CD14-positive monocyte (primary cell): ENCODE measurements around the gene ZDHHC3. TPM values are rescaled to one million over a fixed set of nuclear protein-coding genes. Genes with fewer than 3 reads are reported as not detected.

Experiments used
- DNase-seq, 3 donors: peaks; one replicate each; pipeline ENCODE4 v3.0.0-alpha.2; 2011 to 2022
- H2AFZ ChIP-seq: 2 replicates; pipeline ENCODE4 v1.6.0; 2012; ENCODE audit warnings: mild to moderate bottlenecking, low read depth, low read length, inconsistent platforms; ENCODE audit not compliant: insufficient read depth, poor library complexity, severe bottlenecking
- H3K27ac ChIP-seq, 2 donors: 1 replicate in 1 of 2; 2 replicates in 1 of 2; pipeline ENCODE4 v1.5.1; 2012 to 2013; ENCODE audit warnings: low read length in 2 of 2, control low read depth in 1 of 2, inconsistent platforms in 1 of 2, low read depth in 1 of 2, mild to moderate bottlenecking in 1 of 2
- H3K27me3 ChIP-seq, 2 donors: one replicate each; pipeline versions ENCODE4 v1.6.0 to v1.6.1; 2011 to 2013; ENCODE audit warnings: low read length in 2 of 2; ENCODE audit not compliant: control insufficient read depth in 2 of 2, insufficient read depth in 2 of 2
- H3K36me3 ChIP-seq, 2 donors: replicated peaks in 1 of 2; 1 replicate in 1 of 2; 2 replicates in 1 of 2; pipeline versions ENCODE4 v1.5.1 to v1.6.1; 2012 to 2013; ENCODE audit warnings: low read length in 2 of 2, control low read depth in 1 of 2, inconsistent platforms in 1 of 2, mild to moderate bottlenecking in 1 of 2; ENCODE audit not compliant: insufficient read depth in 2 of 2, control insufficient read depth in 1 of 2
- H3K4me1 ChIP-seq, 2 donors: 1 replicate in 1 of 2; 2 replicates in 1 of 2; pipeline versions ENCODE4 v1.5.1 to v1.6.1; 2012 to 2013; ENCODE audit warnings: low read length in 2 of 2, control low read depth in 1 of 2, inconsistent platforms in 1 of 2, mild to moderate bottlenecking in 1 of 2, moderate library complexity in 1 of 2; ENCODE audit not compliant: insufficient read depth in 2 of 2, control insufficient read depth in 1 of 2
- H3K4me2 ChIP-seq: replicated peaks from 2 replicates; pipeline ENCODE3; 2012; ENCODE audit warnings: low read length, moderate library complexity, mild to moderate bottlenecking; ENCODE audit not compliant: poor library complexity, severe bottlenecking; ENCODE audit errors: extremely low read depth
- H3K4me3 ChIP-seq, 3 experiments: fragments of 200-600 bp in 1 of 3; sonication (generic) in 1 of 3; replicated peaks in 1 of 3; 1 replicate in 2 of 3; 2 replicates in 1 of 3; pipeline ENCODE4 v1.5.1; 2011 to 2013; ENCODE audit warnings: low read length in 3 of 3, mild to moderate bottlenecking in 3 of 3, control low read depth in 2 of 3, low read depth in 2 of 3, inconsistent platforms in 1 of 3, moderate library complexity in 1 of 3
- H3K79me2 ChIP-seq: 2 replicates; pipeline ENCODE4 v1.6.0; 2012; ENCODE audit warnings: mild to moderate bottlenecking, control low read depth, inconsistent platforms, low read length, moderate library complexity; ENCODE audit not compliant: insufficient read depth
- H3K9ac ChIP-seq: 2 replicates; pipeline ENCODE4 v1.6.0; 2017; ENCODE audit warnings: low read length, mild to moderate bottlenecking; ENCODE audit not compliant: insufficient read depth, poor library complexity, severe bottlenecking
- H3K9me3 ChIP-seq, 2 donors: replicated peaks in 1 of 2; 1 replicate in 1 of 2; 2 replicates in 1 of 2; pipeline versions ENCODE4 v1.5.1 to v1.6.1; 2012 to 2013; ENCODE audit warnings: low read length in 2 of 2, control low read depth in 1 of 2; ENCODE audit not compliant: control insufficient read depth in 1 of 2, insufficient read depth in 1 of 2
- H4K20me1 ChIP-seq: 2 replicates; pipeline ENCODE4 v1.6.0; 2012; ENCODE audit warnings: mild to moderate bottlenecking, low read length, control low read depth, moderate library complexity; ENCODE audit not compliant: insufficient read depth
- H3K27ac Mint-ChIP-seq, 7 donors: one replicate each; pipeline ENCODE4 v1.8.0; 2020; ENCODE audit warnings: mild to moderate bottlenecking in 7 of 7, mixed read lengths in 7 of 7, moderate library complexity in 6 of 7, inconsistent platforms in 2 of 7
- H3K27me3 Mint-ChIP-seq, 3 donors: one replicate each; pipeline ENCODE4 v1.8.0; 2021 to 2022; ENCODE audit warnings: low read depth in 3 of 3, mild to moderate bottlenecking in 3 of 3, mixed read lengths in 3 of 3, moderate library complexity in 3 of 3, inconsistent platforms in 1 of 3
- H3K36me3 Mint-ChIP-seq, 2 donors: one replicate each; pipeline ENCODE4 v1.8.0; 2020; ENCODE audit warnings: mixed read lengths in 2 of 2, inconsistent platforms in 1 of 2, mild to moderate bottlenecking in 1 of 2
- H3K4me1 Mint-ChIP-seq: one replicate; pipeline ENCODE4 v1.8.0; 2020; ENCODE audit warnings: mild to moderate bottlenecking, mixed read lengths
- H3K4me3 Mint-ChIP-seq, 2 donors: one replicate each; pipeline ENCODE4 v1.8.0; 2020; ENCODE audit warnings: mild to moderate bottlenecking in 2 of 2, mixed read lengths in 2 of 2, moderate library complexity in 1 of 2
- H3K9me3 Mint-ChIP-seq, 7 donors: one replicate each; pipeline ENCODE4 v1.8.0; 2020 to 2022; ENCODE audit warnings: mixed read lengths in 7 of 7, mild to moderate bottlenecking in 6 of 7, moderate library complexity in 6 of 7, inconsistent platforms in 2 of 7
- CTCF ChIP-seq: fragments of 200-600 bp; IDR thresholded peaks from one replicate; pipeline ENCODE4 v1.8.0; 2022; ENCODE audit warnings: antibody characterized with exemption, mild to moderate bottlenecking
- WGBS: methylation state at CpG from one replicate; pipeline ENCODE4 v1.1.5; 2013; ENCODE audit warnings: missing lambda C conversion rate; ENCODE audit not compliant: insufficient coverage; 5-methylcytosine and 5-hydroxymethylcytosine counted together
- intact Hi-C, 2 donors: fragments of 100-400 bp; cut with micrococcal nuclease; formaldehyde crosslinking; loops; one replicate each; pipeline versions ENCODE4 v1.15.0 to v1.15.1; 2023
- polyA plus RNA-seq, 3 donors: library from polyadenylated mRNA; depleted of rRNA in 1 of 3; unstranded in 2 of 3; stranded (reverse) in 1 of 3; fragments of 300-500 nt in 2 of 3; fragments of >200 nt in 1 of 3; fragmentation: Illumina TruSeq in 2 of 3; gene quantifications; 1 replicate in 2 of 3; 2 replicates in 1 of 3; pipeline ENCODE4 v1.2.3, GENCODE V29; 2012 to 2021

ZDHHC3 gene
- polyA plus RNA-seq, 3 donors, result 52.1 to 72.6 (median 61.3) TPM

GRCh38 chr3:45002139-45002660, 26.2 kb upstream of the ZDHHC3 start:
- intact Hi-C loops, result no loop called here
- no peaks in the 10 kb centered on the region for H3K4me1 ChIP-seq

DNA sequence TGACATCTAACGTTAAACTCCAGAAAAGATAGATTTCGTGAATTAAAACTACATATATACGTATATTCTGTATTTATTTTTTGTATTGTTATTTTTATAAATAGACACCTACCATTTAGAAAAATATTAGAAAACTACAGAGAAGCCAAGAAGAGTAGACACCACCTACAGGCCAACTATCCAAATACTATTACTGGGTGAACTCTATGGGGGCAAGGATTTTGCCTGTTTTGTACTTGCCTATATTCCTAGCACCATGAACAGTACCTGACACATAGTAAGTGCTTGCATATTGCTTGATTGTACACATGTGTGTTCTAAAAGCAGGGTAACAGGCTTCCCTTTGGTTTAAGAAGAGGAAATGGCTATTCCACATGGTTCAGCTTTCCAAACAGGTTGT, 25.8 kb upstream of the ZDHHC3 start:
- no peaks in the 10 kb centered on the region for H3K27me3 Mint-ChIP-seq
- peaks cover 0 to 3% (median 0%) of the 10 kb centered on the region in 7 donors for H3K9me3 Mint-ChIP-seq
- H3K4me3 ChIP-seq, result no peak overlapping the region
- WGBS, result no CpG with 5 or more reads among the region's 3 CpGs
- H3K27me3 ChIP-seq, result no peaks in the 10 kb centered on the region
- intact Hi-C loops, result no loop called here
- no peaks in the 10 kb centered on the region for H4K20me1 ChIP-seq
- peaks cover 73 to 81% of the 10 kb centered on the region in 2 donors for H3K36me3 Mint-ChIP-seq
- H3K79me2 ChIP-seq, result no peaks in the 10 kb centered on the region
- DNase-seq, result no peak
- no peak overlapping the region for H3K4me3 Mint-ChIP-seq
- no peaks in the 10 kb centered on the region for H3K9me3 ChIP-seq
- no peaks in the 10 kb centered on the region for H3K4me1 ChIP-seq
- peaks cover 72 to 89% of the 10 kb centered on the region in 2 donors for H3K36me3 ChIP-seq
- no peak overlapping the region for H2AFZ ChIP-seq
- no peak overlapping the region for H3K27ac ChIP-seq
- H3K4me1 Mint-ChIP-seq, result no peaks in the 10 kb centered on the region
- H3K27ac Mint-ChIP-seq, result no peak overlapping the region
- no peak overlapping the region for H3K4me2 ChIP-seq
- TF ChIP-seq CTCF, result no peak
- no peak overlapping the region for H3K9ac ChIP-seq

More at GRCh38 chr3:45002139-45002660, 26.2 kb upstream of the ZDHHC3 start:
- no peak for TF ChIP-seq CTCF
- Mint-ChIP-seq H3K36me3 (peaks cover 74 to 81% of the 10 kb centered on the region in 2 donors), H3K4me3 (no peak overlapping the region), H3K27ac (no peak overlapping the region), H3K27me3 (no peaks in the 10 kb centered on the region), H3K9me3 (peaks cover 0 to 3% (median 0%) of the 10 kb centered on the region in 7 donors), H3K4me1 (no peaks in the 10 kb centered on the region)
- Histone ChIP-seq H3K9me3 (no peaks in the 10 kb centered on the region), H3K27ac (no peak overlapping the region), H3K9ac (no peak overlapping the region), H3K36me3 (peaks cover 73 to 89% of the 10 kb centered on the region in 2 donors), H4K20me1 (no peaks in the 10 kb centered on the region), H2AFZ (no peak overlapping the region), H3K4me2 (no peak overlapping the region), H3K79me2 (no peaks in the 10 kb centered on the region), H3K27me3 (no peaks in the 10 kb centered on the region), H3K4me3 (no peak overlapping the region)
- WGBS, result no CpG with 5 or more reads among the region's 2 CpGs
- no peak for DNase-seq
